OCI-LY1 (cell line): Measurements from ENCODE around the gene DMKN.
A peak's percentile ranks its signal among the peaks of the same experiment; 100 is the strongest.

Experiments used
- H2AFZ ChIP-seq: fragments of 200-600 bp; sonication (generic), shearing (Covaris generic); 2 replicates; pipeline ENCODE4 v1.6.0; 2014; ENCODE audit warnings: antibody characterized with exemption, mild to moderate bottlenecking, low read length
- H3F3A ChIP-seq: fragments of 200-600 bp; sonication (generic), shearing (Covaris generic); 2 replicates; pipeline ENCODE4 v1.6.0; 2014; ENCODE audit warnings: mild to moderate bottlenecking, antibody characterized with exemption, low read length, moderate library complexity; ENCODE audit not compliant: insufficient read depth
- H3K27ac ChIP-seq: fragments of 200-600 bp; sonication (generic); 2 replicates; pipeline ENCODE4 v1.5.1; 2014; ENCODE audit warnings: low read length, mixed run types, mild to moderate bottlenecking, low read depth; ENCODE audit not compliant: poor library complexity, severe bottlenecking
- H3K27me3 ChIP-seq: fragments of 200-600 bp; sonication (generic); 2 replicates; pipeline ENCODE4 v1.6.0; 2014; ENCODE audit warnings: antibody characterized with exemption, mild to moderate bottlenecking, low read length, moderate library complexity; ENCODE audit not compliant: insufficient read depth
- H3K36me3 ChIP-seq: fragments of 200-600 bp; sonication (generic); 2 replicates; pipeline ENCODE4 v1.6.1; 2014; ENCODE audit warnings: mild to moderate bottlenecking, antibody characterized with exemption, low read length, moderate library complexity, mixed read lengths; ENCODE audit not compliant: insufficient read depth
- H3K4me1 ChIP-seq: fragments of 200-600 bp; sonication (generic); 2 replicates; pipeline ENCODE4 v1.5.1; 2014; ENCODE audit warnings: mild to moderate bottlenecking, low read length, moderate library complexity; ENCODE audit not compliant: insufficient read depth, severe bottlenecking
- H3K4me2 ChIP-seq: fragments of 200-600 bp; sonication (generic), shearing (Covaris generic); 2 replicates; pipeline ENCODE4 v1.6.1; 2014; ENCODE audit warnings: low read length
- H3K4me3 ChIP-seq: fragments of 200-600 bp; sonication (generic); 2 replicates; pipeline ENCODE4 v1.5.1; 2014; ENCODE audit warnings: low read length, low read depth, mild to moderate bottlenecking, mixed read lengths; ENCODE audit not compliant: poor library complexity, severe bottlenecking
- H3K79me2 ChIP-seq: fragments of 200-600 bp; shearing (Covaris generic); 2 replicates; pipeline ENCODE4 v1.6.1; 2016; ENCODE audit warnings: mixed run types, low read length, mixed read lengths; ENCODE audit not compliant: insufficient read depth
- H3K9ac ChIP-seq: fragments of 200-600 bp; sonication (generic), shearing (Covaris generic); 2 replicates; pipeline ENCODE4 v1.6.1; 2014; ENCODE audit warnings: mild to moderate bottlenecking, low read length, mixed read lengths
- H3K9me2 ChIP-seq: fragments of 200-600 bp; sonication (generic), shearing (Covaris generic); 2 replicates; pipeline ENCODE4 v1.6.1; 2014; ENCODE audit warnings: low read depth, mild to moderate bottlenecking, low read length, mixed read lengths
- H3K9me3 ChIP-seq: fragments of 200-600 bp; shearing (Covaris generic); 2 replicates; pipeline ENCODE4 v1.6.1; 2014; ENCODE audit warnings: low read length, mixed read lengths
- H4K20me1 ChIP-seq: fragments of 200-600 bp; sonication (generic), shearing (Covaris generic); 2 replicates; pipeline ENCODE4 v1.6.0; 2016; ENCODE audit warnings: mild to moderate bottlenecking, low read length; ENCODE audit not compliant: insufficient read depth
- CTCF ChIP-seq: fragments of 200-600 bp; sonication (generic), shearing (Covaris generic); IDR thresholded peaks from 2 replicates; pipeline ENCODE4 v1.5.1; 2017; ENCODE audit warnings: mild to moderate bottlenecking, antibody characterized with exemption, low read length, moderate library complexity, mixed read lengths
- EZH2 ChIP-seq: fragments of 200-600 bp; sonication (generic), shearing (Covaris generic); IDR thresholded peaks from 2 replicates; pipeline ENCODE4 v1.8.0; 2017; ENCODE audit warnings: borderline replicate concordance, mixed run types, mild to moderate bottlenecking, antibody characterized with exemption, low read length, moderate library complexity, mixed read lengths

Gene DMKN

DNA sequence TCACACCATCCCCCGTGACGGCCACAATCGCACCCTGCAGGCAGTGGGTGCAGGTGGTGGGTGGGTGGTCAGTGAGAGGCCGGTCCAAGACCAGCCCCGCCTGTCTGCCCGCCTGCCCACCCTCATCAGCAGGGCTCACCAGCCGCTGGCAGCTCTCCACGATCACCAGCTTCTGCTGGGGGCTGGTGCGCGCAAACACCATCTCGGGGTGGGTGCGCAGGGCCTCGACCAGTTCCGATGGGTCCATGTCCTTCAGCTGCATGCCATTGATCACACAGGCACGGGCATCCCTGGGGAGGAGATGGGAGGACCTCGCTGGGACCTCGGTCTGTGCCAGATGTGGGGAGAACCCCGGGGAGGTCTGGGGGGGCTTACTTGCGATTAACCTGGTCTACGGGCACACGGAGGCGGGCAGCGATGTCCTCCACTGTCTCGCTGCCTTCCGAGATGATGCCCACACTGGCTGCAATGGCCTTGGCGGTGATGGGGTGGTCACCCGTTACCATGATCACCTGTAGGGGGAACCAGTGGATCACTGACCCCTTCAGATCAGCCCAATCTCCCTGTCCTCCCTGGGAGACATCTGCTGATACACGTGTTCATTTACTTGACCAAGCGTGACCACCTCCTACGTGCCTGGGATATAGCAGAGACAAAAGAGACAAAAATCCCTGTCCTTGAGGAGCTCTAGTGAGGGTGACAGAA lies 42.0 kb upstream of the DMKN start:
- H3K4me2 ChIP-seq = no peak overlapping the region
- H3K4me3 ChIP-seq = no peak overlapping the region
- H4K20me1 ChIP-seq = no peaks in the 10 kb centered on the region
- H3K9ac ChIP-seq = no peak overlapping the region
- no peaks in the 10 kb centered on the region for H3K36me3 ChIP-seq
- peaks cover 11% of the 10 kb centered on the region for H3K4me1 ChIP-seq
- no peaks in the 10 kb centered on the region for H3K79me2 ChIP-seq
- TF ChIP-seq CTCF (peak; percentile 44; the same call in 1 of the 2 replicates), EZH2 (no peak)
- H3K9me3 ChIP-seq = no peaks in the 10 kb centered on the region
- no peaks in the 10 kb centered on the region for H3F3A ChIP-seq
- no peaks in the 10 kb centered on the region for H3K9me2 ChIP-seq
- no peaks in the 10 kb centered on the region; the same call in none of the 2 replicates for H3K27me3 ChIP-seq
- no peak overlapping the region for H3K27ac ChIP-seq
- H2AFZ ChIP-seq = no peak overlapping the region

DNA sequence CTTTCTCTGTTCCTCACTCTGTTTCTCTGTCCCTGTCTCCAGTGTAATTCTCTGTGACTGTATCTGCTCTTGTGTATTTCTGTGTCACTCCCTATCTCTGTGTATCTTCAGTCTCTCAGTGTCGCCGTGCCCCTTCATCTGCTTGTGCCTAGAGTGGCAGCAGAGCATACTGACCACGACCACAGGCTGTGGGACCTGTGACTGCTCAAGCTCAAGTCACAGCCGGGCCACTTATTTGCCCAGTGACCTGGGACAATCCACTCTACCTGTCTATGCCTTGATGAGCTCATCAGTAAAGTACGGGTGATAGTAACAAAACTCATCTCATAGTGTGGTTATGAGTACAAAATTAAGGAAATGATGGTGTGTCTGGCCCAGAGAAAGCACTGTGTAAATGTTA lies 40.6 kb upstream of the DMKN start:
- Histone ChIP-seq H3K4me1 (peaks cover 11% of the 10 kb centered on the region), H3F3A (no peaks in the 10 kb centered on the region), H3K79me2 (no peaks in the 10 kb centered on the region), H3K9ac (no peak overlapping the region), H3K4me3 (no peak overlapping the region), H3K27ac (no peak overlapping the region), H3K36me3 (no peaks in the 10 kb centered on the region), H4K20me1 (no peaks in the 10 kb centered on the region), H3K9me2 (no peaks in the 10 kb centered on the region), H2AFZ (no peak overlapping the region), H3K4me2 (no peak overlapping the region), H3K27me3 (no peaks in the 10 kb centered on the region; the same call in 1 of the 2 replicates), H3K9me3 (no peaks in the 10 kb centered on the region)
- TF ChIP-seq CTCF (no peak), EZH2 (no peak)

DNA sequence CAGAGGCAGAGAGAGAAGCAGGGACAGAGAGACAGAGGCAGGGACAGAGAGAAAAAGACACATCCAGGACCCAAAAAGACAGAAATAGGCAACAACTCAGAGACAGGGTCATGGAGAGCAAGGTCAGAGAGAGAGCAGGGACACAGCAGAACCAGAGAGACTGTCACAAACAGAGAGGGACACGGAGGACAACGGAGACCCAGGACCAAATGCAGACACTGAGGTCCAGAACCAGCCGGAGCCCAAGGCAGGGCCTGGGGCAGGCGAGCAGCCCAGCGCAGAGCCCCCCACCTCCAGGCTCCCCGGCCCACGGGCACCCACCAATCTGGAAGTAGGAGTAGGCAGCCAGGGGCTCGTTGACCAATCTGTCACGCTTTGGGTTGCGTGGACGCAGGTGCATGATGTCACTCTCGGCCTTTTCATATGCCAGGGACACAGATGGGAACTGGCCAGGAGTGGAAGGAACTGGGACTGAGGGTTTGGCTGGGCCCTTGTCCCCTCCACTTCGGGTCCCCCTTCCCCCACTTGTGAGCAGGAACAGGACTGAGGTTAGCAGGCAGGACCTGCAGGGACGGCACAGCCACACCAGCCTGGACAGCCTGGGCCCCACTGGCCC lies 40.0 kb upstream of the DMKN start:
- peaks cover 6% of the 10 kb centered on the region for H3K4me1 ChIP-seq
- no peaks in the 10 kb centered on the region for H3K36me3 ChIP-seq
- no peak for TF ChIP-seq CTCF
- no peak for TF ChIP-seq EZH2
- no peak overlapping the region for H3K4me3 ChIP-seq
- H3K9me2 ChIP-seq = no peaks in the 10 kb centered on the region
- no peaks in the 10 kb centered on the region for H3F3A ChIP-seq
- no peaks in the 10 kb centered on the region; the same call in 1 of the 2 replicates for H3K27me3 ChIP-seq
- no peak overlapping the region for H2AFZ ChIP-seq
- no peaks in the 10 kb centered on the region for H3K9me3 ChIP-seq
- H3K9ac ChIP-seq = no peak overlapping the region
- no peak overlapping the region for H3K27ac ChIP-seq
- no peaks in the 10 kb centered on the region for H3K79me2 ChIP-seq
- no peaks in the 10 kb centered on the region for H4K20me1 ChIP-seq
- no peak overlapping the region for H3K4me2 ChIP-seq
